Kidney (tissue), 14 donors: ENCODE measurements around the gene ACTR1B. TPM values are rescaled to one million over a fixed set of nuclear protein-coding genes. Genes with fewer than 3 reads are reported as not detected.

Source experiments
- DNase-seq, 5 donors: peaks; one replicate each; pipeline ENCODE4 v3.0.0-alpha.2; 2013 to 2020
- FAIRE-seq: peaks from 2 replicates; lab custom pipeline; 2012; peaks lifted over from hg19 to GRCh38; lab: Jason Lieb, UNC
- H3K27ac ChIP-seq, 2 donors: one replicate each; pipeline ENCODE4 v1.7.0; 2013; ENCODE audit warnings: low read depth in 2 of 2, low read length in 2 of 2, inconsistent platforms in 1 of 2
- H3K27me3 ChIP-seq: one replicate; pipeline ENCODE4 v1.7.1; 2013; ENCODE audit warnings: low read length, inconsistent platforms; ENCODE audit not compliant: control insufficient read depth, insufficient read depth
- H3K36me3 ChIP-seq, 3 donors: one replicate each; pipeline versions ENCODE4 v1.7.0 to v1.7.1; 2013; ENCODE audit warnings: low read length in 3 of 3, control low read depth in 1 of 3, inconsistent platforms in 1 of 3; ENCODE audit not compliant: insufficient read depth in 3 of 3, control insufficient read depth in 2 of 3
- H3K4me1 ChIP-seq, 3 donors: one replicate each; pipeline versions ENCODE4 v1.7.0 to v1.7.1; 2013; ENCODE audit warnings: low read length in 3 of 3, inconsistent platforms in 1 of 3, low read depth in 1 of 3; ENCODE audit not compliant: control insufficient read depth in 2 of 3, insufficient read depth in 2 of 3
- H3K4me3 ChIP-seq, 3 donors: one replicate each; pipeline versions ENCODE4 v1.7.0 to v1.8.1; 2013; ENCODE audit warnings: low read length in 3 of 3, control low read depth in 1 of 3, inconsistent platforms in 1 of 3
- H3K9ac ChIP-seq, 3 donors: one replicate each; pipeline versions ENCODE4 v1.7.0 to v1.7.1; 2013; ENCODE audit warnings: low read length in 3 of 3, control low read depth in 1 of 3, inconsistent platforms in 1 of 3
- H3K9me3 ChIP-seq, 3 donors: one replicate each; pipeline versions ENCODE4 v1.7.0 to v1.7.1; 2013; ENCODE audit warnings: low read length in 3 of 3, control low read depth in 1 of 3, inconsistent platforms in 1 of 3; ENCODE audit not compliant: control insufficient read depth in 2 of 3, insufficient read depth in 1 of 3
- CTCF ChIP-seq: IDR thresholded peaks from 3 replicates; pipeline ENCODE4 v1.5.1; 2012; ENCODE audit warnings: mild to moderate bottlenecking, moderate library complexity, borderline replicate concordance; ENCODE audit not compliant: insufficient read depth; ENCODE audit errors: extremely low read depth
- intact Hi-C: fragments of 100-400 bp; cut with DNase I; formaldehyde crosslinking; loops from one replicate; pipeline ENCODE4 v1.11.1; 2022
- polyA plus RNA-seq: library from polyadenylated mRNA; stranded (reverse); fragments of 350-450 nt; fragmentation: Illumina TruSeq; extraction: RNeasy Lipid Tissue Mini Kit (QIAGEN cat#74804); gene quantifications from one replicate; pipeline ENCODE4 v1.2.3, GENCODE V29; 2014; ENCODE audit warnings: low read depth, low replicate concordance; ENCODE audit not compliant: insufficient read depth
- total RNA-seq: library from RNA; stranded (reverse); fragmentation: NEBNext Ultra II Directional; extraction: Animal tissue kit (Norgen Biotek cat#: 25700); gene quantifications from one replicate; pipeline ENCODE4 v1.2.1, GENCODE V29; 2021
- donor health status: control.
- donor health status: control.
- donor health status: control.
- donor health status: control.
- donor health status: control.
- donor health status: DM: yes; HTN: yes; CAD: no.
- donor health status: Normal renal cell carcinoma (clear cell type).

The ACTR1B gene
- total and polyA plus RNA-seq, 2 donors from 2014 or later = 62.4 to 76.7 TPM

- no peak for FAIRE-seq
- Histone ChIP-seq H3K36me3 (no peaks in the 10 kb centered on the region), H3K9me3 (no peaks in the 10 kb centered on the region), H3K4me3 (no peak overlapping the region), H3K27ac (no peak overlapping the region), H3K9ac (no peak overlapping the region), H3K27me3 (no peaks in the 10 kb centered on the region), H3K4me1 (no peaks in the 10 kb centered on the region)
- intact Hi-C loops = no loop called here
- TF ChIP-seq CTCF = no peak
- DNase-seq = no peak
Measured at GRCh38 chr2:97698530-97698929, 34.7 kb upstream of the ACTR1B start.

- DNase-seq = peak; percentile 89 to 93 (median 92)
- peak overlapping the region in 1 of 3 donors; percentile 42 for H3K9ac ChIP-seq
- no peaks in the 10 kb centered on the region for H3K27me3 ChIP-seq
- intact Hi-C loops = no loop called here
- peak; percentile 91 for TF ChIP-seq CTCF
- H3K27ac ChIP-seq = no peak overlapping the region
- peak; percentile 95 for FAIRE-seq
- no peaks in the 10 kb centered on the region for H3K4me1 ChIP-seq
- peak overlapping the region in 2 of 3 donors; percentile 0 to 32 for H3K4me3 ChIP-seq
- H3K36me3 ChIP-seq = no peaks in the 10 kb centered on the region
- H3K9me3 ChIP-seq = no peaks in the 10 kb centered on the region
Measured at GRCh38 chr2:97697252-97698235, 33.7 kb upstream of the ACTR1B start.

GRCh38 chr2:97695744-97696143 lies 31.9 kb upstream of the ACTR1B start:
- Histone ChIP-seq H3K27me3 (no peaks in the 10 kb centered on the region), H3K36me3 (no peaks in the 10 kb centered on the region), H3K4me3 (no peak overlapping the region), H3K9me3 (no peaks in the 10 kb centered on the region), H3K4me1 (no peaks in the 10 kb centered on the region), H3K9ac (no peak overlapping the region), H3K27ac (no peak overlapping the region)
- FAIRE-seq = no peak
- TF ChIP-seq CTCF = no peak
- no peak for DNase-seq
- intact Hi-C loops = no loop called here
